HG02588 (cell line): ENCODE data around the gene SIT1.

Experiments used
- ATAC-seq: cut with Tn5 transposase; IDR thresholded peaks from one replicate; pipeline ENCODE4 v1.9.1; 2021; ENCODE audit warnings: mild to moderate bottlenecking, moderate library complexity; ENCODE audit not compliant: unreplicated experiment

SIT1 gene, protein sequence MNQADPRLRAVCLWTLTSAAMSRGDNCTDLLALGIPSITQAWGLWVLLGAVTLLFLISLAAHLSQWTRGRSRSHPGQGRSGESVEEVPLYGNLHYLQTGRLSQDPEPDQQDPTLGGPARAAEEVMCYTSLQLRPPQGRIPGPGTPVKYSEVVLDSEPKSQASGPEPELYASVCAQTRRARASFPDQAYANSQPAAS

DNA sequence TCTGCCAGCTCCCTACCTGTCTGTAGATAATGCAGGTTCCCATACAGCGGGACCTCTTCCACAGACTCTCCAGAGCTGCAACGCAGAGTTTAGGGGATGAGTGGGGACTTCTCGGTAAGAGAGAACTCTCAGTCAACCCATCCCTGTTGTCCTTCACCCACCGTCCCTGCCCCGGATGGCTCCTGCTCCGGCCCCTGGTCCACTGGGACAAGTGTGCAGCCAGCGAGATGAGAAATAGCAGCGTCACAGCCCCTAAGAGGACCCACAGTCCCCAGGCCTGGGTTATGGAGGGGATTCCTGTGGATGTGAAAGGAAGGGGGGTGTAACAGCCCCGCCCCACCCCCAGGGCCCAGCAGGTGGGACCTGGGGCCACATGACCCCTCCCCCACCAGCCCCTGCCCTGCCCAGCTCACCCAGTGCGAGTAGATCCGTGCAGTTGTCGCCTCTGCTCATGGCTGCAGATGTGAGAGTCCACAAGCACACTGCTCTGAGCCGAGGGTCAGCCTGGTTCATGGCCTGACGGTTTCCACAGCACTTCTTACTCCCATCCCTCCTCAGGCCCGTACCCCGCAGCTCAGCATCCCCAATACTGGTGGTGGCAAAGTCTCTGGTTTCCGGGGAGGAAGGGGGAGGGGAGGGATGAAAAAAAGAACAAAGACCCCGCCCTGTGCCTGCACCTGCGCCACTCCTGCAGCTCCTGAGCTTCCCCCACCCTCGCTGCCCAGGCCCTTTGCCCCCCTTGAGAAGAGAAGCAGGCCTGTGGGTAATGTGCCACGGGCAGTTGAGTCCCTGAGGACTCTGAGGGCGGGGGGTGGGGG lies at the start of gene SIT1:
SIT1 (minus strand) TSS at position 591 of the 818 bp plus-strand sequence; CDS start at position 513, 78 bp downstream.
- ATAC-seq: no peak

- ATAC-seq: no peak
Observed at GRCh38 chr9:35700031-35700430, 49.3 kb upstream of the SIT1 start.

GRCh38 chr9:35698231-35698630 lies 47.5 kb upstream of the SIT1 start:
- ATAC-seq: no peak

- no peak for ATAC-seq
Observed at GRCh38 chr9:35697486-35697885, 46.8 kb upstream of the SIT1 start.

GRCh38 chr9:35696520-35697215 lies 45.9 kb upstream of the SIT1 start:
- ATAC-seq: peak; percentile 82

DNA sequence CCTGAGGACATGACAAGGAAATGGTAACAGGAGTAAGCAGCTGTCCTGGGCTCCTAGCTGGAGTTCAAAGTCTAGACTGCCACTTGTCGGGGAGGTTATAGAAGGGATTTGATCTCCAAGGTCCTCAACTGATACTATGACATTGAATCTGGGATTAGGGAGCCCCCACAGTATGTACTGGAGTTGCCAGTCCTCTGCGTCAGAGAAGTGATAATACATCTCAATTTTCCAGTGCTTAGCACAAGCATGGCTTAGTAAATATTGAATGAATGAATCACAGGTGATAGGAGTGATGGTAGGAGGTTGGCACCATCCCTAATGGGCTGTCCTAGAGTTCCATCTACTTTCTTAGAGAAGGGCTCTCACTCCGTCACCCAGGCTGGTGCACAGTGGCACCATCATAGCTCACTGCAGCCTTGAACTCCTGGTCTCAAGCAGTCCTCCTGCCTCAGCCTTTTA lies 45.2 kb upstream of the SIT1 start:
- ATAC-seq: no peak

DNA sequence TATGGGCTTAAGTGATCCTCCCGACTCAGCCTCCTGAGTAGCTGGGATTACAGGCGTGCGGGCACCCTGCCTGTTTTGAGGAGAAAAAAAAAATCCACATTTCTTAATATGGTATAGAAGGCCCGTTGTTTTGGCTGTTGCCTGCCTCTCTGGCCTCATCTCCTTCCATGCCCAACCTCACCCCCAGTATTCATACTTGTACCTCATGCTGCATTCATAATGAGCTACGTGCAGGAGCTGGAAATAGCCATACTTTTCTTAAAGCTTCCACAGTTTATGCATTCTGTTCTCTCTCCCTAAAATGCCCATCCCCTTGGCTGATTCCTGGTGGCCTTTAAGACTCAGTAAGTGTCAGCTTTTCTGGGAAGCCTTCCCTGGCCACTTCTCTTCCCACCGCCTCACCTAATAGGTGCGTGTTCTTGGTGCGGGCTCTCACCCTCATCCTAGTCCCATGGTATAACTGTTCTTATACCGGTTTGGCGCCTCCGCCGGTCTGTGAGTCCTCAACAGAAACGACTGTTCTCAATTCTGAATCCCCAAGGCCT lies 41.1 kb upstream of the SIT1 start:
- ATAC-seq: no peak

GRCh38 chr9:35691334-35691650 lies 40.6 kb upstream of the SIT1 start:
- ATAC-seq: no peak

DNA sequence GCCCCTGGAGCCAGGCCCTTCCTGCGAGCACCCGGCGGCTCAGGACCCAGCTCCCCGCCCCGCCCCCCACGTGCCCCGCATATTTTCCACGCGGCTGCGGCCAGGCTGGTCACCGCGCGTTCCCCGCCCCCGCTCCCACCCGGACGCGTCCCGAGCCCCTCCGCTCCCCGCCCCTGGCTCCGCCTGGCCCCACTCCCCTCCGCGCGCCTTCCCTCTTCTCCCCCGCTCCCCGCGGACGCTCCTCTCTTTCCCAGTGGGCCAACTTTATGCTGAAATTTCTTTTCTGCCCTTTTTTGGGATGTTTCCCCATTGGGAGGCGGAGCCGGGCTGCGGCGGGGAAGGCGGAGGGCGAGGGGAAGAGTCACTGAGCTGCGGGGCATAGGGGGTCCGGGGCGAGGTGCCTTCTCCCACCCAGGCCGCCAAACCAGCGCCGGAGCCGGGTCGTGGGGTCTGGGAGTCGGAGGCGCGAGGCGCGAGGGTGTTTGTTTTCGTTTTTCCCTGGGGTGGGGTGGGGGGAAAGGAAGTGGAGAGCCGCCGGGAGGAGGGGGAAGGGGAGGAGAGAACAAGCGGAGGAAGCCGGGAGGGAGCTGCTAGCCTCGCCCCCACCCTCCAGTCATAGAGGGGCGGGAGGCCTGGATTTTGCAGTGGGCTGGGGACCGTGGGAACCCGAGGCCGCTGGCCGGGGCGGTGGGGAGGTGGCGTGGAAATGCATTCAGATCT lies 40.0 kb upstream of the SIT1 start:
- no peak for ATAC-seq

DNA sequence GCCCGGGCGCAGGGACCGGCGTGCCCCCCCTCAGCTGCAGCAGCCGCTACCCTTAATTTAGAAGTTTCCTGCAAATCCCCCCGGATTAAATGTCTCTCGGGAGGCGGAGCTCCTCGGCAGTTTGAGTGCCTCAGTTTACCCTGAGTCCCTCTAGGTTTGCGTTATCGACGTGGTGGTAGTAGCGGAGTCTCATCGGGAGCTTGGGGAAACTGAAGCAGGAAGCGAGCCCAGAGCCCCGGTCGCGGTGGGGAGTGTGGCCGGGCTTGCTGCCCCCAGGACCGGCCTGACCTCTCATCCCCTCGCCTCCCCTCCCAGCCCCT lies 39.5 kb upstream of the SIT1 start:
- ATAC-seq: no peak

DNA sequence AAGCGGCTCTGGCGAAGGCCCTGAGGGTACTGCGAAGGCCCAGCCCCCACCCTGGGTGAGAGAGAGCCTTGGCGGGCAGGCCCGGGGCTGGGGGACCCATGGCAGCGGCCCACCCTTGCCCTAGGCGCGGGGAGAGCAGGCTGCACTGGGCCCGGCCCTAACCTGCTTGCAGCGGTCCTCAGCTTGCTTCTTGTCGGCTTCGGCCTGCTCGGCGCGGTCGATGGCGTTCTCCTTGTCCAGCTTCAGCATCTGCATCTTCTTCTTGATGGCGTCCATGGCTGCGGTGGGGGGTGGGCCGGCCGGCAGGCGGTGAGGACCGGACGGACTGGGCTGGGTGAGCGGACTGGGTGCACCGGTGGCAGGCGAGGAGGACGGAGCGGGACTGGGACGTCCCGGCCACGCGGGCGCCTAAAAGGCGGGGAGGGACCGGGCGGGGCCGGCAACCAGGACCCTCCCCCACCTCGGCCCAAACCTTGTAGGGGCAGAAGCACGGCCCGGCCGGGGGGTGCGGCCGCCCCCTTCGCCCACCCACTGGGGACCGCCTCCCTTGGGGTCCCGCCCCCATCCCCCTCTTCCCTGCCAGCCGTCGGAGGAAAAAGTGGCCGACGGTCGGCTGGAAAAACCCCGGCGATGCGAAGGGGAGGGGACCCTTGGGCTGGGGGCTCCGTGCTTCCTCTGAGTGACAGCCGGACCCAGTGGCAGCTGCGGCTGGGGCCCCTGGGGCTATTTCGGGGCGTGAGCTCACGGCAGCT lies 39.0 kb upstream of the SIT1 start, which contains the start of gene TPM2:
TPM2 (minus strand) TSS at position 384 of the 752 bp plus-strand sequence; CDS start at position 276, 108 bp downstream.
- no peak for ATAC-seq

- ATAC-seq: no peak
Observed at GRCh38 chr9:35688558-35689541, 38.1 kb upstream of the SIT1 start.

DNA sequence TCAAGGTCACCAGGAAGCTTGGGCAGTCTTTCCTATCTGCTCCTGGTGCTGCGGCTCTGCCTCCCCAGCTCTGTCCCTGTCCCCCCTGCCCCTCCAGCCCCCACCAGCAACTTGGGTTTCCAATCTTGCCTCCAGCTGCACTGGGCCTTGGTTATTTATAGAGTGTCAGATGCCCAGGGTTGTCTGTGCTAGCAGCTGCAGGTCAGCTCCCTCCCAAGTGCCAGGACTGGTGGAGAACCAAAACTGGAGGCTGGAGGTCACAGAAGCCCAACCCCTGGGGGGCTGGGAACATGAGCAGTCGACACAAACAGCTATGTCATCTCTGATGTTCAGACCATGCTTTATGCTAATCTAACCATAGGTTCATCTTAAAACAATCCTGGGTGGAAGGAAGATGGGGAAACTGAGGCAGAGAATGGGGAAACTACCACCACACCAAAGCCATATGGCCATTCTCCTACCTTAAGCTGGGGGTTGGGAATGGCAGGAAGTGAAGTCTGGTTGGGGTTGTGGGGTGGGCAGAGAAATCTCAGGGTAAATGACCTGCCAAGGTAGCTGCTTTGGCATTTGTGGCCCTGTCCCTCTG lies 37.3 kb upstream of the SIT1 start:
- ATAC-seq: no peak

GRCh38 chr9:35687306-35687705 lies 36.6 kb upstream of the SIT1 start:
- no peak for ATAC-seq

DNA sequence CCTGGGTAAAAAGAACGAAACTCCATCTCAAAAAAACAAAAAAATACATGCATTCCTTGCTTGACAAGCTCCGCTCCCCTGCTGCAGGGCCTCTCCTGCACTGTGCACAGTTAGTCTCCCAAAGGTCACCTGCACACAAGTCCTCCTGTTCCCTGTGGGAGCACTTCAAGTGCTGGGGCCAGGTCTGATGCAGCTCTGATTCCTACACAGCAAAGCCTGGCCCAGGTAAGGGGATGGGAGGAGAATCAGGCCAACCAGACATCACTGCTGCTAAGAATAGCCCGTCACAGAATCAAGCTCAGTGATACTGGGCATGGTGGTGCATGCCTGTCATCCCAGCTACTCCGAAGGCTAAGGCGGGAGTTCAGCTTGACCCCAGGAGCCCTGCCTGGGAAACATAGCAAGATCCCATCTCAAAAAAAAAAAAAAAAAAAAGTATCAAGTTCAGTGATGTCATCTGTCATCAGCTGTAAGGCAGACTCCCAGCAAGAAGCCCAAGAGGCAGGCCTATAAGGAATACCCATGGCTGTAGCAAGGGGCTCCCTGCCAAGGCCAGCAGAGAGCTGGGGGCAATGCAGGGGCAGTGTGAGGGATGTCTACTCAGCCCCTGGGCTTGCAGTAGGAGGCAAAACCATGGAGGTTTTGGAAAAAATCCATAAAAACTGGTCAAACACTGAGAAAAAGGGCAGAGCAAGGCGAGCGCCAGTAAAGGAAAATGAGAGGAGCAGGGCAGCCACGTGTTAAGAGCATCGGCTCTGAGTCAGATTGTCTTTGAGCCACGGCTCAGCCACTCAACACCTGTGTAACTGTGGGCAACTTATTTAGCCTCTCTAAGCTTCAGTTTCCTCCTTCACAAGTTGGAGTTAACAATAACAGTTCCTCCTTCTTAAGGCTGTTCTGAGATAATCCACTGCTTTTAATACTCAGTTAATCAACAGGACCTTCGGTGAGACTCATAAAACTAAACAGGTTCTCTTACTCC lies 35.8 kb upstream of the SIT1 start:
- ATAC-seq: no peak

DNA sequence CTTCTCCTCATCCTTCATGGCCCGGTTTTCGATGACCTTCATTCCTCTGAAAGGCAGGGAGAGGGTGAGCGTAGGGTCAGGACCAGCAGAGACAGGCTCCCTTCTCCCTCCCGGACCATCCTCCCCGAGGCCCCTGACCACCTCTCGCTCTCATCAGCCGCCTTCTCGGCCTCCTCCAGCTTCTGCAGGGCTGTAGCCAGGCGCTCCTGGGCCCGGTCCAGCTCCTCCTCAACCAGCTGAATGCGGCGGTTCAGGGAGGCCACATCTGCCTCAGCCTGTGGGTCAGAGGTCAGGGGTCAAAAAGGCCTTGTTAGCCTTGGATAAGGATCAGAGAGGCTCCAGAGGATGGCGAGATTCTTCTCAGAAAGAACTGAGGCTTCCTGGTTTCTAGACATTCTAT lies 34.8 kb upstream of the SIT1 start:
- ATAC-seq: no peak

DNA sequence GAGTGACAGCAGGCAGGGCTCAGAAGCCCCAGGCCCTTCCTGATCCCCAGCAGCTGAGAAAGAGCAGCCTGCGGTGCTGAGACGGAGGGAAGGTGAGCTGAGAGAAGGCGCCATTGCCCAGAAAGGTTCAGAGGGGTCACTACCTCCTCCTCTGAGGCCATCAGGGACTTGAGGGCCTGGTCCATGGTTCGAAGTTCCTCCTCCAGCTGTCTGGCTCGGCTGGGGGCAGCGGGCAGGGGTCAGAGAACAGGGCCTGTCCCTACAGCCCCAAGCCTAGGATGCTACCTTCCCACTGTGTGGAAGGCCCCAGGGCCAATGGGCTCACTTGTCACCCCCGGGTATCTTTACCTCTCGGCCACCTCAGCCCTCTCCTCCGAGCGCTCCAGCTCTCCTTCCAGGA lies 34.2 kb upstream of the SIT1 start:
- no peak for ATAC-seq

DNA sequence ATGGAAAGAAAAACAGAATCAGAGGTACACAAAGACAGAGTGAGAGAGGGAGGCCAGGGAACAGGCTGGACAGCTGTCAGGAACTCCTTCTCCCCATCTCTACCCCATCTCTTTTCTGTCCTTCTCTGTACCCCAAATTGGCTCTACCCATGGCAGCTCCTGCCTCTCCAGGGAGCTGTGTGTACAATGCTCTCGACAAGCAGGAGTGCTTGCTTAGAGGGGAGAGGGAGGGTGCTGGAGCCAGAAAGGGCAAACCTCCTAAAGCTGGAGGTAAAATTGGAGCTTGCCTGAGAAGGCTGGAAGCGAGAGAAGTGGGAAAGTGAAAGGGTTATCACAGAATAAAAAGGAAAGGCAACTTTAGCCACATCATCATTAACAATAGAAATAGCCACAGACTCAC lies 32.6 kb upstream of the SIT1 start:
- ATAC-seq: no peak
